ENCODE measurements around the gene MOBP. TPM values are rescaled to one million over a fixed set of nuclear protein-coding genes. Genes with fewer than 3 reads are reported as not detected.

MOBP gene
- polyA plus RNA-seq, 3 donors, result not detected

- WGBS (ENCODE audit: insufficient coverage), result 100% methylated on average over 3 of the region's 8 CpGs
- Histone ChIP-seq H3K9me3 (replicated peaks in 1 of 2; ENCODE audit: control insufficient read depth in 1 of 2, insufficient read depth in 1 of 2, low read length in 2 of 2) (no peaks in the 10 kb centered on the region), H3K4me2 (replicated peaks; ENCODE audit: extremely low read depth, low read length, poor library complexity, severe bottlenecking) (no peak overlapping the region), H3K9ac (ENCODE audit: insufficient read depth, low read length, poor library complexity, severe bottlenecking) (no peak overlapping the region), H3K36me3 (replicated peaks in 1 of 2; ENCODE audit: control insufficient read depth in 1 of 2, insufficient read depth in 2 of 2, low read length in 2 of 2) (no peaks in the 10 kb centered on the region), H3K27me3 (ENCODE audit: control insufficient read depth in 2 of 2, insufficient read depth in 2 of 2, low read length in 2 of 2) (no peaks in the 10 kb centered on the region), H4K20me1 (ENCODE audit: insufficient read depth, low read length) (no peaks in the 10 kb centered on the region), H2AFZ (ENCODE audit: insufficient read depth, low read depth, low read length, poor library complexity, severe bottlenecking) (no peak overlapping the region), H3K79me2 (ENCODE audit: insufficient read depth, low read length) (no peaks in the 10 kb centered on the region), H3K27ac (ENCODE audit: low read depth in 1 of 2, low read length in 2 of 2) (no peak overlapping the region), H3K4me1 (ENCODE audit: control insufficient read depth in 1 of 2, insufficient read depth in 2 of 2, low read length in 2 of 2) (no peaks in the 10 kb centered on the region), H3K4me3 (replicated peaks in 1 of 3; ENCODE audit: low read depth in 2 of 3, low read length in 3 of 3) (no peak overlapping the region)
- TF ChIP-seq, protein P1, sequence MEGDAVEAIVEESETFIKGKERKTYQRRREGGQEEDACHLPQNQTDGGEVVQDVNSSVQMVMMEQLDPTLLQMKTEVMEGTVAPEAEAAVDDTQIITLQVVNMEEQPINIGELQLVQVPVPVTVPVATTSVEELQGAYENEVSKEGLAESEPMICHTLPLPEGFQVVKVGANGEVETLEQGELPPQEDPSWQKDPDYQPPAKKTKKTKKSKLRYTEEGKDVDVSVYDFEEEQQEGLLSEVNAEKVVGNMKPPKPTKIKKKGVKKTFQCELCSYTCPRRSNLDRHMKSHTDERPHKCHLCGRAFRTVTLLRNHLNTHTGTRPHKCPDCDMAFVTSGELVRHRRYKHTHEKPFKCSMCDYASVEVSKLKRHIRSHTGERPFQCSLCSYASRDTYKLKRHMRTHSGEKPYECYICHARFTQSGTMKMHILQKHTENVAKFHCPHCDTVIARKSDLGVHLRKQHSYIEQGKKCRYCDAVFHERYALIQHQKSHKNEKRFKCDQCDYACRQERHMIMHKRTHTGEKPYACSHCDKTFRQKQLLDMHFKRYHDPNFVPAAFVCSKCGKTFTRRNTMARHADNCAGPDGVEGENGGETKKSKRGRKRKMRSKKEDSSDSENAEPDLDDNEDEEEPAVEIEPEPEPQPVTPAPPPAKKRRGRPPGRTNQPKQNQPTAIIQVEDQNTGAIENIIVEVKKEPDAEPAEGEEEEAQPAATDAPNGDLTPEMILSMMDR (IDR thresholded peaks at IDR 0.05), result no peak
- DNase-seq, result no peak
- Mint-ChIP-seq H3K27ac (no peak overlapping the region), H3K27me3 (ENCODE audit: low read depth in 3 of 3) (peaks cover 0 to 2% (median 1%) of the 10 kb centered on the region in 3 donors), H3K4me1 (no peaks in the 10 kb centered on the region), H3K36me3 (no peaks in the 10 kb centered on the region), H3K9me3 (peaks cover 0 to 2% (median 0%) of the 10 kb centered on the region in 7 donors), H3K4me3 (no peak overlapping the region)
- intact Hi-C loops (cut with micrococcal nuclease), result no loop called here
These were observed 27.2 kb upstream of the MOBP start for GRCh38 chr3:39440316-39440715.

DNA sequence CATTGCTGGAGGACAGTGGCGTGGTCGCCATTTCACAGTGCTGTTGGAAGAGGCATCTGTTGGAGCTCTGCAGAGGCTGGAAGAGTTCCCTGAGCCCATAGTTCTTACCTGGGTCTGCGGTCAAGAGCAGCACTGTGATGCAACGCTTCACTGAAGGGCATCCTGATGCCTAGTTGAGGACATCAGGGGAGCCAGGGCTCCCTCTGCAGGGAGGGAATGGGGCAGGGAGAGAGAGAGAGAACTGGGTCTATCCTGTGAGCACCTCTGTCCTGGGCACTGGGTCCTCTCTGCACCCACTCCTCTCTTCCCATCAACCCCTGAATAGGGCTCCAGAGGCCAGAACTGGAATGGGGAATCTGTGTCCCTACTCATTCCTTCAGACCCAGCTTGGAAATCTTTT is 23.9 kb upstream of the MOBP start:
- H4K20me1 ChIP-seq (ENCODE audit: insufficient read depth, low read length), result no peaks in the 10 kb centered on the region
- no peak overlapping the region for H3K9ac ChIP-seq (ENCODE audit: insufficient read depth, low read length, poor library complexity, severe bottlenecking)
- H3K79me2 ChIP-seq (ENCODE audit: insufficient read depth, low read length), result no peaks in the 10 kb centered on the region
- TF ChIP-seq, protein P1 (IDR thresholded peaks at IDR 0.05), result no peak
- DNase-seq, result no peak
- Mint-ChIP-seq H3K27ac (no peak overlapping the region), H3K9me3 (no peaks in the 10 kb centered on the region), H3K4me3 (no peak overlapping the region), H3K36me3 (no peaks in the 10 kb centered on the region), H3K27me3 (ENCODE audit: low read depth in 3 of 3) (peaks cover 0 to 2% (median 1%) of the 10 kb centered on the region in 3 donors), H3K4me1 (peaks cover 3% of the 10 kb centered on the region)
- H3K9me3 ChIP-seq (replicated peaks in 1 of 2; ENCODE audit: control insufficient read depth in 1 of 2, insufficient read depth in 1 of 2, low read length in 2 of 2), result no peaks in the 10 kb centered on the region
- H3K27me3 ChIP-seq (ENCODE audit: control insufficient read depth in 2 of 2, insufficient read depth in 2 of 2, low read length in 2 of 2), result no peaks in the 10 kb centered on the region
- H2AFZ ChIP-seq (ENCODE audit: insufficient read depth, low read depth, low read length, poor library complexity, severe bottlenecking), result no peak overlapping the region
- H3K4me1 ChIP-seq (ENCODE audit: control insufficient read depth in 1 of 2, insufficient read depth in 2 of 2, low read length in 2 of 2), result no peaks in the 10 kb centered on the region
- no peaks in the 10 kb centered on the region for H3K36me3 ChIP-seq (replicated peaks in 1 of 2; ENCODE audit: control insufficient read depth in 1 of 2, insufficient read depth in 2 of 2, low read length in 2 of 2)
- H3K4me2 ChIP-seq (replicated peaks; ENCODE audit: extremely low read depth, low read length, poor library complexity, severe bottlenecking), result no peak overlapping the region
- 97% methylated on average over 4 of the region's 4 CpGs for WGBS (ENCODE audit: insufficient coverage)
- H3K4me3 ChIP-seq (replicated peaks in 1 of 3; ENCODE audit: low read depth in 2 of 3, low read length in 3 of 3), result no peak overlapping the region
- H3K27ac ChIP-seq (ENCODE audit: low read depth in 1 of 2, low read length in 2 of 2), result no peak overlapping the region
- intact Hi-C loops (cut with micrococcal nuclease), result no loop called here

All from CD14-positive monocyte (primary cell).